Measurements from ENCODE around the gene ART4.

The ART4 gene

GRCh38 chr12:14836336-14837210 lies 6.8 kb downstream of the ART4 start:
- no peak overlapping the region for H3K4me3 ChIP-seq (ENCODE audit: low read depth, low read length)
- no peak for TF ChIP-seq CTCF (IDR thresholded peaks at IDR 0.05; ENCODE audit: low read depth, low read length, missing control alignments)
- no peak for DNase-seq (ENCODE audit: low read depth)

DNA sequence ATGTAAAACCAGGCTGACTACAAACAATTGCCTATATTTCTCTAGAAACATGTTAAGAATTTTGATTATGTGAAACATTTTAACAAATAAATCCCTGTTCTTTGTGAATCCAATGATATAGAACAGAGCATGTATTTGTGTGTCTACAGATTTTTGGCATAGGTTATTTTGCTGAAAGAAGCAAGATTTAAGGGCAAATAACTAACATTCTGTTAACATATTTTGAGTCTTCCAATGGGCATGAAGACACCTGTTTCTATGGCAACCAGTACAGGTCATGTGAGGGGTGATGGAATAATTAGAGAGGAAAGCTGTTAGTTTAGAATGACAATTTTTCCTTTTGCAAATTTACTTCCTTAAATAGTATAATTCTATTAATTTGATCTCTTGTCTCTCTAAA lies 8.8 kb downstream of the ART4 start:
- no peak for TF ChIP-seq CTCF (IDR thresholded peaks at IDR 0.05; ENCODE audit: low read depth, low read length, missing control alignments)
- no peak overlapping the region for H3K4me3 ChIP-seq (ENCODE audit: low read depth, low read length)
- DNase-seq (ENCODE audit: low read depth): no peak

GRCh38 chr12:14833952-14834351 lies 9.4 kb downstream of the ART4 start:
- no peak overlapping the region for H3K4me3 ChIP-seq (ENCODE audit: low read depth, low read length)
- no peak for TF ChIP-seq CTCF (IDR thresholded peaks at IDR 0.05; ENCODE audit: low read depth, low read length, missing control alignments)
- DNase-seq (ENCODE audit: low read depth): no peak

GRCh38 chr12:14833336-14833735 lies 10.0 kb downstream of the ART4 start:
- no peak overlapping the region for H3K4me3 ChIP-seq (ENCODE audit: low read depth, low read length)
- no peak for TF ChIP-seq CTCF (IDR thresholded peaks at IDR 0.05; ENCODE audit: low read depth, low read length, missing control alignments)
- DNase-seq (ENCODE audit: low read depth): no peak

GRCh38 chr12:14828892-14829291 lies 14.4 kb downstream of the ART4 start:
- no peak overlapping the region for H3K4me3 ChIP-seq (ENCODE audit: low read depth, low read length)
- no peak for TF ChIP-seq CTCF (IDR thresholded peaks at IDR 0.05; ENCODE audit: low read depth, low read length, missing control alignments)
- no peak for DNase-seq (ENCODE audit: low read depth)

- no peak overlapping the region for H3K4me3 ChIP-seq (ENCODE audit: low read depth, low read length)
- no peak for TF ChIP-seq CTCF (IDR thresholded peaks at IDR 0.05; ENCODE audit: low read depth, low read length, missing control alignments)
- no peak for DNase-seq (ENCODE audit: low read depth)
Observed at GRCh38 chr12:14827043-14827442, 16.3 kb downstream of the ART4 start.

DNA sequence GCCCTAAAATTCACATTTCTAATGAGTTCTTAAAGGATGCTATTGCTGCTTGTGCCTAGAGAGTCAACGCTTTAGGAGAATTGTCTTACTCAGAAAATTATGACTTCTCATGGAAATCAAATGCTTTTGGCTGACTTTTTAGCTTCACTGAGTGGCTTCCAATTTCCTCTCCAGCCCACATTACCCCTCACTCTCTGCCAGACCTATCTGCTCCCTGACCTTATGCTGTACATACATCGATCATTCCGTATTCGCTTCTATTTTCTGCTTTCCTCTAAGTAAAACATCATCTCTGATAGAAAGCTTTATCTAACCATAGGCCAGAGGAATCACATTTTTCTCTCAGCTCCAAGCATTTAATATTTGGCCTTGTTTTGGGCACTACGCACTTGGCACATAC lies 16.8 kb downstream of the ART4 start:
- TF ChIP-seq CTCF (IDR thresholded peaks at IDR 0.05; ENCODE audit: low read depth, low read length, missing control alignments): no peak
- DNase-seq (ENCODE audit: low read depth): no peak
- H3K4me3 ChIP-seq (ENCODE audit: low read depth, low read length): no peak overlapping the region
